Activated naive CD4-positive, alpha-beta T cell treated with anti-CD3 and anti-CD28 coated beads, Interleukin-2, amount 10 ng/mL, durations not matched to agents 7 days and 5 days (primary cell): ENCODE data around the gene SH3GLB2.
"Not testable (repeated sequence)": the region's sequence is repeated elsewhere in the genome, so short reads cannot be mapped to it uniquely, and the experiment has no call there.

Experiments
- CTCF ChIA-PET: fragments of 350-600 bp; sonication (Branson Sonifier 250); formaldehyde crosslinking; loops from one replicate; lab custom pipeline; 2021; ENCODE audit warnings: antibody characterized with exemption; lab: Charles Lee
- DNase-seq: peaks from one replicate; pipeline ENCODE4 v3.0.0-alpha.2; 2020
- H3K27ac Mint-ChIP-seq: one replicate; pipeline ENCODE4 v1.8.0; 2021; ENCODE audit warnings: mild to moderate bottlenecking, moderate library complexity, mixed read lengths
- H3K27me3 Mint-ChIP-seq: one replicate; pipeline ENCODE4 v1.8.0; 2021; ENCODE audit warnings: mild to moderate bottlenecking, mixed read lengths
- H3K36me3 Mint-ChIP-seq: one replicate; pipeline ENCODE4 v1.8.0; 2021; ENCODE audit warnings: mixed read lengths
- H3K4me1 Mint-ChIP-seq: one replicate; pipeline ENCODE4 v1.8.0; 2021; ENCODE audit warnings: mixed read lengths
- H3K4me3 Mint-ChIP-seq: one replicate; pipeline ENCODE4 v1.8.0; 2021; ENCODE audit warnings: mild to moderate bottlenecking, moderate library complexity, mixed read lengths
- H3K9me3 Mint-ChIP-seq: one replicate; pipeline ENCODE4 v1.8.0; 2021; ENCODE audit warnings: mixed read lengths

Gene SH3GLB2

GRCh38 chr9:129036923-129037766 is 9.0 kb upstream of the SH3GLB2 start:
- peaks cover 6% of the 10 kb centered on the region for H3K36me3 Mint-ChIP-seq
- peak; percentile 29 for DNase-seq
- peak overlapping the region; percentile 91 for H3K4me3 Mint-ChIP-seq
- no peaks in the 10 kb centered on the region for H3K9me3 Mint-ChIP-seq
- H3K27me3 Mint-ChIP-seq: no peaks in the 10 kb centered on the region
- peaks cover 32% of the 10 kb centered on the region for H3K4me1 Mint-ChIP-seq
- CTCF ChIA-PET: interaction anchor here (1.0 kb wide), 1 partner anchor 103 kb away, joined by 3 read pairs; no protein-coding TSS in a partner anchor
- peak overlapping the region; percentile 85 for H3K27ac Mint-ChIP-seq

DNA sequence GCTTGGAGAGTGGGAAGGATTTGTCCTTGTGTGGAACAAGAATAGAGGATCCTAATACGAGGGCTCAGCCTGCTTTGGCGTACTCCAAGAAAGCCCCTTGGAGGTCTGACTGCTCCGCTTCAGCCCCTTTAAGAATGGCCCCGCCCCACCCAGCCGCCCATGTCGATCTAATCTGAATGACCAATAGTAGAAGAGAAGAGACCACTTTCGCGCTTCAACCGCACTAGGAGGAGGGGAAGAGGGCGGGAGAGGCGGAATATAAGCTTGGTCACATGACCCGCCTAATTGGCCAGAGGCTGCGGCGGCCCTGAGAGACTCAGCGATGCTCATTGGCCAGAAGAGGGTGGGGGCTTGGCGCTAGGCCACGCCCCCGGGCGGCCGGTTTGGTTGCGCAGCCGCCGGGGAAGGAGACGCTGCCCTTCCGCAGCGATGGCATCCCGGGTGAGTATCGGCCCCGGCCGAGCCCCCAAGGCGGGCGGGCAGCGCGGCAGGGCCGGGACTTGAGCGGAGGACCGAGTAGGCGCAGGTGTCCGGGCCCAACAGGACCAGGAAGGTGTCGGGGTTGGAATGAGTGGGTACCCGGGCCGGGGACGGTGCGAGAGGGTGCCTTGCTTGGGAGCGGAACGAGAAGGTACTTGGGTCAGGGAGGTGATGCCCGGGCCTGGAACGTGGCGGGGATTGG is 8.3 kb upstream of the SH3GLB2 start, which contains the start of gene MIGA2:
Gene MIGA2 (plus strand): TSS at position 386 of the 682 bp plus-strand sequence. CDS start 3,969 bp downstream, outside the sequence.
- Mint-ChIP-seq H3K4me3 (peak within 1 kb of the TSS; percentile 91), H3K36me3 (peaks cover 2% of the 10 kb centered on the region), H3K27ac (peak within 1 kb of the TSS; percentile 85), H3K27me3 (no peaks in the 10 kb centered on the region), H3K9me3 (no peaks in the 10 kb centered on the region), H3K4me1 (peaks cover 32% of the 10 kb centered on the region)
- CTCF ChIA-PET: interaction anchor here (1.0 kb wide), 1 partner anchor 104 kb away, joined by 3 read pairs; no protein-coding TSS in a partner anchor
- DNase-seq: peak; percentile 97

DNA sequence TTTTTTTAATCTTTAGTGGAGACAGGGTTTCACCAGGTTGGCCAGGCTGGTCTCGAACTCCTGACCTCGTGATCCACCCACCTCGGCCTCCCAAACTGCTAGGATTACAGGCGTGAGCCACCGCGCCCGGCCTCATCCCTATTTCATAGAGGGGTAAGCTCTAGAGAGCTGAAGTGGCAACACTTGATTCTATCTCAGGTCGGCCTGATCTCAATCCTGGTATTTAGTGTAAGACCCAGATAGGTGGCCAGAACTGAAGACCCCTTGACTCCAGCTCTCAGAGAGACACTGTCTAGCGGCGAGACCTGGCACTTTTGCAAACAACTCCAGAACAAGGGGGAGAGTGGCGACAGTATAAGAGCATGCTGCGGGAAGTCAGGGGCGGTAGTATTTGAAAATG is 7.7 kb upstream of the SH3GLB2 start:
- Mint-ChIP-seq H3K4me1 (peaks cover 32% of the 10 kb centered on the region), H3K27ac (peak overlapping the region; percentile 85), H3K4me3 (peak overlapping the region; percentile 91)
- not testable (repeated sequence) for H3K9me3 Mint-ChIP-seq, H3K27me3 Mint-ChIP-seq, H3K36me3 Mint-ChIP-seq, DNase-seq
- CTCF ChIA-PET: interaction anchor here (1.0 kb wide), 1 partner anchor 104 kb away, joined by 3 read pairs; no protein-coding TSS in a partner anchor

DNA sequence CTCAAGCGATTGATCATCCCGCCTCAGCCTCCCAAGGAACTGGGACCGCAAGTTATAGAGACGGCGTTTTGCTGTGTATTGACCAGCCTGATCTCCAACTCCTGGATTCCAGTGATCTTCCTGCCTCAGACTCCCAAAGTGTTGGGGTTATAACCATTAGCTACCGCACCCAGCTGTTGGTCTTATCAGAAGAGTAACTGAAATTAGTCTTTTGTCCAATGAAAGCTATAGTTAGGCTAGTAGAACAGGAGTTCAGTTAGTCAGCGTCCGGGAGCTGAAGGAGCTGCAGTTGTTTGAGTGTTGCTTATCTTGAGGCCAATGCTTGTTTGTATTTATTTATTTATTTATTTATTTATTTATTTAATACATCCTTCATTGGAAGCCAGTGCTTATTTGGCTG is 5.1 kb upstream of the SH3GLB2 start:
- Mint-ChIP-seq H3K27ac (no peak overlapping the region), H3K4me3 (no peak overlapping the region), H3K36me3 (no peaks in the 10 kb centered on the region), H3K27me3 (no peaks in the 10 kb centered on the region), H3K4me1 (peaks cover 34% of the 10 kb centered on the region), H3K9me3 (no peaks in the 10 kb centered on the region)
- CTCF ChIA-PET: no interaction called here
- no peak for DNase-seq

DNA sequence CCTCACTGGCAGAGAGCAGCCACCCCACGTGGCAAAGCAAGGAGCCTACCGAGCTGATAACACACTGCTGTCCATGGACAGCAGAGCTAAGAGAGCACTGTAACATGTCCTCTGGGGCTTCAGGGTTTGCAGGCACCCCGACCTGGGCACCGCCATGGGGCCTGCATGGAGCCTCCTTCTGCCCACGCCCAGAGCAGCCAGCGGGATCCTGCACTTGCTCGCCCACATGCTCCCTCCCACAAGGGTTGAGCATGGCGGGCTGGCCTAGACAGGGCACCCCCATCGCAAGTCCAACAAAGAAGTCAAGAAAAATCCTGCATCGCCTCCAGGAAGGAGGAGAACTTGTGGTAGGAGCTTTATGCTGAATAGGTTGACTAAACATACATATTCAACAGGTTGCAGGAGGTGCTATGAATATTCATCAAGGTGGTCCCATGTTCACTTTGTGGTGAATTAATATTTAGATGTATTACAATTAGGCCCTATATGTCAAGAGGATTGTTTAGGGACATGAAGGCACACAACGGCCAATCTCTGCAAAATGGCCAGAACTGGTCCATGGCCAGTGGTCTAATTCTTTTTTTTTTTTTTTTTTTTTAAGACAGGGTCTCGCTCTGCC is 4.5 kb upstream of the SH3GLB2 start:
- Mint-ChIP-seq H3K27me3 (no peaks in the 10 kb centered on the region), H3K4me3 (no peak overlapping the region), H3K27ac (no peak overlapping the region), H3K9me3 (no peaks in the 10 kb centered on the region), H3K4me1 (peaks cover 28% of the 10 kb centered on the region), H3K36me3 (no peaks in the 10 kb centered on the region)
- no peak for DNase-seq
- CTCF ChIA-PET: no interaction called here

DNA sequence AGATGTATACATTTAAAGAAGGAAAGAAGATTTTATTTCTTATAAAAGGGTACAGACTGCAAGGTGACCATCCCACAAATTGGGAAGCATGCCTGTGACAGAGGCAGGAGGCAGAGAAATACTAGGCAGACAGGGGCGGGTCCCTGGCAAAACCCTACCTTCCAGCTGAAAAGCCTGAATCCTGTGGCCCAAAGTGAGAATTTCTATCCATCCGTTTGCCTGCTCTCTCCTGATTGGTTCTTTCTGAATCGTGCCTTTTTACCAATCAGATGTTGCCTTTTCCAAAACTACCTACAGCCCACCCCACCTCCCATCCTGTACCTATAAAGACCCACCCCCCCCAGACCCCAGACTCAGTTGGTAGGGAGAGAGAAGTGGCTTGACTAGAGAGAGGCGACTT is 3.4 kb upstream of the SH3GLB2 start:
- H3K27ac Mint-ChIP-seq: no peak overlapping the region
- CTCF ChIA-PET: no interaction called here
- no peaks in the 10 kb centered on the region for H3K36me3 Mint-ChIP-seq
- H3K27me3 Mint-ChIP-seq: no peaks in the 10 kb centered on the region
- no peak overlapping the region for H3K4me3 Mint-ChIP-seq
- no peaks in the 10 kb centered on the region for H3K9me3 Mint-ChIP-seq
- H3K4me1 Mint-ChIP-seq: peaks cover 27% of the 10 kb centered on the region
- DNase-seq: no peak

- Mint-ChIP-seq H3K27ac (no peak overlapping the region), H3K9me3 (no peaks in the 10 kb centered on the region), H3K4me3 (no peak overlapping the region), H3K36me3 (no peaks in the 10 kb centered on the region), H3K4me1 (peaks cover 28% of the 10 kb centered on the region), H3K27me3 (no peaks in the 10 kb centered on the region)
- DNase-seq: no peak
- CTCF ChIA-PET: no interaction called here
These were observed 2.1 kb upstream of the SH3GLB2 start for GRCh38 chr9:129030191-129030590.

DNA sequence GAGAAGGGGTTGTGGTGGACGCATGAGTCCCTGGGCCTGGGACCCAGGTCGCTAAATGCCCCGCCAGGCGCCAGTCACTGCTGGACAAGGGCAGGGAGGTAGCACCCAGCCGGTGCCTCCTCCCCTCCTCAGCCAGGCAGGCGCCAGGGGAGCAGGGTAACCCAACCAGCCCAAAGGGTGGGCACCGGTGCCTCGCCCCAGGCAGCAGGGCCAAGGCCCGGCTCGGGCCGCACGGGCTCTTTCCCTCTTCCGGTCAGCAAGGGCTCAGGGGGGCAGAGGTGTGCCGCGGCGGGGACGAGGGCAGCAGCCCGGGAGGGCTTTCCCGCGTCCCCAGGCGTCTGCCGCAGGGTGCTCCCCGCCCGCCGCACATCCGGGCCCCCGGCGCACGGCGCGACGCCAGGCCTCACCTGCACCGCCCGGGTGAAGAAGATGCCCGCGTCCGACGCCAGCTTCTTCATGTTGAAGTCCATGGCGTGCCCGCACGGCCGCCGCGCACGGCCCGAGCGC is 393 bp downstream of the SH3GLB2 start:
- Mint-ChIP-seq H3K4me1 (peaks cover 34% of the 10 kb centered on the region), H3K4me3 (peak overlapping the region; percentile 82), H3K9me3 (no peaks in the 10 kb centered on the region), H3K27ac (peak overlapping the region; percentile 82), H3K27me3 (no peaks in the 10 kb centered on the region), H3K36me3 (no peaks in the 10 kb centered on the region)
- CTCF ChIA-PET: interaction anchor here (1.0 kb wide), 1 partner anchor 11 kb away, joined by 3 read pairs; no protein-coding TSS in a partner anchor
- peak; percentile 82 for DNase-seq

DNA sequence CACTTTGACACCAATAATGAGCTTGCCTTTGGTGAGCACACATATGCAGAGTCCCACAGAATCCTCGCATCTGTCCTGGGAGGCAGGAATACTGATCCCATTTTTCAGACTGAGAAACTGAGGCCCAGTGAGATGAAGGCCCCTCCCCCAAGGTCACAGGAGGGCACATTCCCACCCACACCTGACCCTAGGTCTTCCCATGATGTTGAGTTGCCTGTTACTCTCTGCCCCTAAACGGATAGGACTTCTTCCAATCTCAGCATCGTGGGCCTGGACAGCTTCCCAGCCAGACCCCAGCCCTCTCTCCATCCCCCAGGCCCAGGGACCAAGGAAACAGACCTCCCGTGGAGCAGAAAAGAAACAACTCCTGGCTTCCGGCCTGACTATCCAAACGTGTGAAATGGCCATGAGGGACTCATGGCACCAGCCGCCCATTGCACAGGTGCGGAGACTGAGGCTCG is 877 bp downstream of the SH3GLB2 start:
- peak overlapping the region; percentile 82 for H3K27ac Mint-ChIP-seq
- no peaks in the 10 kb centered on the region for H3K27me3 Mint-ChIP-seq
- H3K36me3 Mint-ChIP-seq: no peaks in the 10 kb centered on the region
- CTCF ChIA-PET: no interaction called here
- no peaks in the 10 kb centered on the region for H3K9me3 Mint-ChIP-seq
- DNase-seq: no peak
- peaks cover 39% of the 10 kb centered on the region for H3K4me1 Mint-ChIP-seq
- peak overlapping the region; percentile 82 for H3K4me3 Mint-ChIP-seq

GRCh38 chr9:129026442-129027223 is 1.5 kb downstream of the SH3GLB2 start:
- Mint-ChIP-seq H3K27ac (peak overlapping the region; percentile 82), H3K27me3 (no peaks in the 10 kb centered on the region), H3K4me3 (peak overlapping the region; percentile 82), H3K4me1 (peaks cover 45% of the 10 kb centered on the region), H3K36me3 (peaks cover 4% of the 10 kb centered on the region), H3K9me3 (no peaks in the 10 kb centered on the region)
- CTCF ChIA-PET: no interaction called here
- DNase-seq: no peak

DNA sequence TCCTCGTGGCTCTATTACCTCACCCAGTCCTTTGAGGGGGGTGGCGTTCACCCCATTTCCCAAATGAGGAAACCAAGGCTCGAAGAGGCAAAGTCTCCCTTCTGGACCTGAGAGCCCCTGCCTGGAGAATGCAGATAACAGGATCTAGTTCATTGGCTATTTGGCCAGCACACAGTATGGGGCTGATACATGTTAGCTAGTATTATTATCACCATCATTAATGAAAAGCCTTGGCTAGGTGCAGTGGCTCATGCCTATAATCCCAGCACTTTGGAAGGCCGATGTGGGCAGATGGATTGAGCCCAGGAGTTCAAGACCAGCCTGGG is 4.3 kb downstream of the SH3GLB2 start:
- Mint-ChIP-seq H3K27ac (no peak overlapping the region), H3K9me3 (no peaks in the 10 kb centered on the region), H3K36me3 (peaks cover 8% of the 10 kb centered on the region), H3K27me3 (no peaks in the 10 kb centered on the region), H3K4me1 (peaks cover 43% of the 10 kb centered on the region), H3K4me3 (no peak overlapping the region)
- CTCF ChIA-PET: no interaction called here
- DNase-seq: no peak

DNA sequence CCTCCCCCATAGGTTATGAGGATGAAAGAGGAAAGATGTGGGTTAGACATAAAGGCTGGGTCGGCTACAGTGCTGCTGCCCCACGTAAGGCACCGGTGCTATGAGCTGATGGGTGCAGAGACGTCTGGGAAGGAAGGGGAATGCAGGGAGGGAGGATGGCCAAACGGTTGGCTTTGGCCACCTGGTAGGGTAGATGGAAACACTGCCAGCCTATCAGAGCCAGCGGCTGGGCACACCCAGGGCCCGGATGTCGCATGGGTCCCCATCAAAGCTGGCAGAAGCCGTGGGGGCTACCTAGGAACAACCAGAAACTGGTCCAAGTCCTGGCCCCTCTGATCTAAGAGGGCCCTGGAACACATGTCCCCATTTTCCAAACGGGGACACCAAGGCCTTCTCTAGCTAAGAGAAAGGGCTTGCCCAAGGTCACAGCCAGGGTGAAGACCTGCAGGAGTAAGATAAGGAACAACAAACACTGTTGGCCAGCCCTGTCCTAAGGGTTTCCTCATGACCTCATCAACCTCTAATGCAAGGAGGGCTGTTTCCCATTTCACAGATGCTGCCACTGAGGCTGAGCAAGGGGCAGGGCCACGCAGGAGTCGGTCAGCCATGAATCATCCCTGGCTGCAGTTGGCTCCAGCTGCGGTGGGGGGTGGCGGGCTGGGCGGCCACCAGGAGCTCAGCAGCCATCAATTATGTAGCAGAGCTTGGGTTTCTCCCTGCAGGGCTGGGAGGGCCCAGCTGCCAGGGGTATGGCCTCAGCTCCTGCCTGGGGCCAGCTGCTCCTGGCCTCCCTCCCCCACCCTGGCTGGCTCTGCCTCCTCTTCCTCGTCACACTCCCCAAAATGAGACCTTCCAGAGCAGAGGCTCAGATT is 4.9 kb downstream of the SH3GLB2 start:
- H3K9me3 Mint-ChIP-seq: no peaks in the 10 kb centered on the region
- no peak overlapping the region for H3K4me3 Mint-ChIP-seq
- H3K4me1 Mint-ChIP-seq: peaks cover 42% of the 10 kb centered on the region
- H3K36me3 Mint-ChIP-seq: peaks cover 9% of the 10 kb centered on the region
- no peaks in the 10 kb centered on the region for H3K27me3 Mint-ChIP-seq
- no peak overlapping the region for H3K27ac Mint-ChIP-seq
- CTCF ChIA-PET: interaction anchor here (0.9 kb wide), 1 partner anchor 73 kb away, joined by 3 read pairs; no protein-coding TSS in a partner anchor
- no peak for DNase-seq

- DNase-seq: no peak
- Mint-ChIP-seq H3K36me3 (peaks cover 13% of the 10 kb centered on the region), H3K27ac (peak overlapping the region; percentile 46), H3K27me3 (no peaks in the 10 kb centered on the region), H3K4me3 (no peak overlapping the region), H3K4me1 (peaks cover 37% of the 10 kb centered on the region), H3K9me3 (no peaks in the 10 kb centered on the region)
- CTCF ChIA-PET: no interaction called here
These were observed 6.1 kb downstream of the SH3GLB2 start for GRCh38 chr9:129022037-129022436.
